Measurements from ENCODE around the gene UTP20. TPM values are rescaled to one million over a fixed set of nuclear protein-coding genes. Genes with fewer than 3 reads are reported as not detected.

The UTP20 gene
- total RNA-seq, 4 donors from 2014 or later = 9.2 to 11.1 (median 9.5) TPM

DNA sequence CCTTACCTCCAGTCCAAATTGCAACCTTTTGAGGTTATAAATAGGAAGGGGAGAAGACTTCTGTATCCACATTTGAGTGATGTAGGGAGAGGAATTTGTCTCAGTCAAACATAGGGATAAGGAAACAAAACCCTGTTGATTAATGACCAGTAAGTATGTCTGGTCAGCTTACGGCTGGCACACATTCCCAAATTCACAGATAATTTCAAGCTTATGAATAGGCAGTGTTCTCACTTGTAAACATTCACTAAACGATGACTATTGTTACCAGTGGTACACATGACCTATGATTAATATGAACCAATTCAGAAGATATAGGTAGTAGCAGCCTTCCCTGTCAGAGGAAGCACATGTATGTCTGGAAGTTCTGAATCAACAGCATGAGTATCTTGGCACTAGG is 36.8 kb upstream of the UTP20 start:
- 76 to 89% methylated on average over 2 of the region's 2 CpGs for WGBS, 2 donors
- intact Hi-C loops (cut with DNase I; ENCODE audit: low total_unique reads) = no loop called here
- no peak for DNase-seq (ENCODE audit: low spot score in 2 of 2)
- TF ChIP-seq CTCF (IDR thresholded peaks at IDR 0.05) = no peak
- TF ChIP-seq POLR2A (IDR thresholded peaks at IDR 0.05) = no peak
- no peak overlapping the region for H3K4me3 ChIP-seq (ENCODE audit: low read depth, poor library complexity, severe bottlenecking)

GRCh38 chr12:101243616-101244015 is 36.3 kb upstream of the UTP20 start:
- TF ChIP-seq POLR2A (IDR thresholded peaks at IDR 0.05) (no peak), CTCF (IDR thresholded peaks at IDR 0.05) (no peak)
- DNase-seq (ENCODE audit: low spot score in 2 of 2) = no peak
- no peak overlapping the region for H3K4me3 ChIP-seq (ENCODE audit: low read depth, poor library complexity, severe bottlenecking)
- WGBS, 2 donors = 76 to 84% methylated on average over 2 of the region's 2 CpGs
- intact Hi-C loops (cut with DNase I; ENCODE audit: low total_unique reads) = no loop called here

DNA sequence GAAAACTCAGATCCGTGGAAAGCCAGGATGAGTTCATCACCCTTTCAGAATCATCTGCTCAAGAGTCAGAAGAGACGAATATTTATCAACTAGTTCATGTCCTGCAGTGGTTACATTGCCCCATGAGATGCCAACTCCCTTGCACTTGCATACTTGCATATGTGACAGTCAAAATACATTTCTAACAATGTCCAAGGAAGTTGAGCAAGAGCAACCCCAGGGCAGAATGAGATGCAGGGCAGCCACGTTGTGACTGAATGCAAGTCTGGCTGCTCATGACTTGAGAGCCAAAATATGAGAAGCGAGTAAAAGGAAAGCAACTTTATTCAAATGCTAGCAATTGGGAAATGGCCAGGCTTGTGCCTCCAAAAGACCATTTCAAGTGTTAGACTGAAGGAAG is 23.6 kb upstream of the UTP20 start:
- intact Hi-C loops (cut with DNase I; ENCODE audit: low total_unique reads) = no loop called here
- H3K4me3 ChIP-seq (ENCODE audit: low read depth, poor library complexity, severe bottlenecking) = no peak overlapping the region

DNA sequence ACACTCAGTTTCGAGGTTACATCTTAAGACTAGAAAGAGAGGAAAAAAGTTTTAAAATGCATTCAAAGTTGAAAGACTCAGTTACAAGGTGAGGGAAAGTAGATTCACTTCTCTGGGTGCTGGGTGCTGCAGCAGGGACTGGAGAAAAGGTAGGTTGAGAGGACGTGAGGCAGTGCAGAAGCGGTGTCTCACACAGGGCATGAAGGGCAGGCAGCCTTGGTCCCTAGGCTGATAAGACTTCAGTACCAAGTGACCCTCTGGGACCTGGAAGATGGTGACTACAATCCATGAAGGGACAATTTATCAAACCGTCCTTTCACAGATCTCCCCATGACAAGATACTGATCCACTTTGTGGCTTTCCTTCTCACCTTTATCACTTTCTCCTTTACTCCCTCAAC is 22.5 kb upstream of the UTP20 start:
- 83 to 88% methylated on average over 4 of the region's 4 CpGs for WGBS, 2 donors
- no peak for DNase-seq (ENCODE audit: low spot score in 2 of 2)
- no peak overlapping the region for H3K4me3 ChIP-seq (ENCODE audit: low read depth, poor library complexity, severe bottlenecking)
- intact Hi-C loops (cut with DNase I; ENCODE audit: low total_unique reads) = no loop called here
- TF ChIP-seq POLR2A (IDR thresholded peaks at IDR 0.05) = no peak

More for the DNA sequence above, 23.6 kb upstream of the UTP20 start:
- TF ChIP-seq POLR2A (IDR thresholded peaks at IDR 0.05) (no peak), CTCF (IDR thresholded peaks at IDR 0.05) (no peak)
- WGBS, 2 donors = 55 to 64% methylated on average over 4 of the region's 4 CpGs
- DNase-seq (ENCODE audit: low spot score in 2 of 2) = no peak

DNA sequence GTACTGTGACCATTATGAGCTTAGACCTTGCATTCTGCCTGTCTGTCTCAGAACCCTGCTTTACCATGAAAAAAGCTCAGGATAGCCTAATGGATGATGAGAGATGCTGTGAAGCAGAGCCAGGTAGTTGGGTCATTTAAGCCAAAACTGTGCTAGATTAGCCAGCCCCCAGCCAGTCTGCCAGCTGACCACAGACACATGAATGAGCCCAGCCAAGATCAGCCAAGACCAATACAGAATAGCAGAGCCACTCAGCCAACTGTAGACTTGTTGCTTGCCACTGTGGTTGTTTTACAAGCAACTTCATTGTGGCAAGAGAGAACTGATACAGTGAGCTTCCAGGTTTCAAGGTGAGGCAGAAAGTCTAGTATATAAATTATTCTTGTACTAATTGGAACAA is 12.8 kb upstream of the UTP20 start:
- no peak for TF ChIP-seq POLR2A (IDR thresholded peaks at IDR 0.05)
- intact Hi-C loops (cut with DNase I; ENCODE audit: low total_unique reads) = no loop called here
- no peak for DNase-seq (ENCODE audit: low spot score in 2 of 2)

DNA sequence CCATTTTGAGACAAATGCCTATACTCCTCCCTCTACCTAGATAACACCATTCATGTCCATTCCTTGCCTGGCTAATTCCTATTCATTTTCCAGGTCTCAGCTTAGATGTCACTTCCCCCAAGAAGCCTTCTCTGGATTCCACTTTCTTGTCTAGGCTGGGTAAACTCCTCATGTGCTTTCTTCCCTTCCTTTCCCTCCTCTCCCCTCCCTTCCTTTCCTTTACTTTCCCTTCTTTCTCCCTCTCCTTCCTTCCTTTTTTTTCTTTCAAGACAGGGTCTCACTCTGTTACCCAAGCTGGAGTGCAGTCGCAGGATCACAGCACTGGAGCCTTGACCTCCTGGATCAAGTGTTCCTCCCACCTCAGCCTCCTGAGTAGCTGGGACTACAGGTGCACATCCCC is 3.5 kb upstream of the UTP20 start:
- 79 to 92% methylated on average over 1 of the region's 1 CpG for WGBS, 2 donors
- H3K4me3 ChIP-seq (ENCODE audit: low read depth, poor library complexity, severe bottlenecking) = no peak overlapping the region
- no peak for DNase-seq (ENCODE audit: low spot score in 2 of 2)
- intact Hi-C loops (cut with DNase I; ENCODE audit: low total_unique reads) = no loop called here
- no peak for TF ChIP-seq POLR2A (IDR thresholded peaks at IDR 0.05)
- no peak for TF ChIP-seq CTCF (IDR thresholded peaks at IDR 0.05)

More for the DNA sequence above, 12.8 kb upstream of the UTP20 start:
- no peak overlapping the region for H3K4me3 ChIP-seq (ENCODE audit: low read depth, poor library complexity, severe bottlenecking)

DNA sequence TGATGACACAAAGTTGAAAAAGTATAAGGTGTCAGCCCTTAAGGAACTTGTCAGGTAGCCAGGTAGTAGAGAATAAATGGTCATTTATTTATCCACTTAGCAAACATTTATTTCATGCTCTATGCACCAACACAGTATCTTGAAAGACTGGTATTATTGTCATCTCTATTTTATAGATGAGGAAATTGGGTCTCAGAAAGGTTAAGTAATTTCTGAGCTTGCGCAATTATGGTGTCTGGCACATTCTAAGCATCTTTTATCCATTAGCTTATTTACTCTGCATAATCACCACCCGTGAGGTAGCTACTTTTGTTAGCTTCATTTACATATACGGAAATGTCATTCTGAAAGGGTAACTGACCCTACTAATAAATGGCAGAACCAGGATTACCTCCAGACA is 2.5 kb upstream of the UTP20 start:
- WGBS, 2 donors = 65 to 66% methylated on average over 3 of the region's 3 CpGs
- DNase-seq (ENCODE audit: low spot score in 2 of 2) = no peak
- TF ChIP-seq CTCF (IDR thresholded peaks at IDR 0.05) = no peak
- no peak for TF ChIP-seq POLR2A (IDR thresholded peaks at IDR 0.05)
- no peak overlapping the region for H3K4me3 ChIP-seq (ENCODE audit: low read depth, poor library complexity, severe bottlenecking)
- intact Hi-C loops (cut with DNase I; ENCODE audit: low total_unique reads) = no loop called here
